Neural cell (in vitro differentiated cells): ENCODE measurements around the gene CBL. TPM values are rescaled to one million over a fixed set of nuclear protein-coding genes. Genes with fewer than 3 reads are reported as not detected.

Source experiments
- H2AFZ ChIP-seq: fragments of 200-600, 300-800 bp; sonication (generic), shearing (Covaris generic); 2 replicates; pipeline ENCODE4 v1.6.0; 2014; ENCODE audit warnings: low read depth, mild to moderate bottlenecking, antibody characterized with exemption, low read length, moderate library complexity
- H3F3A ChIP-seq: fragments of 200-600 bp; shearing (Covaris generic); 2 replicates; pipeline ENCODE4 v1.6.1; 2016; ENCODE audit warnings: mild to moderate bottlenecking, moderate library complexity, mixed read lengths, antibody characterized with exemption, low read length; ENCODE audit not compliant: insufficient read depth, poor library complexity, severe bottlenecking
- H3K27ac ChIP-seq: fragments of 200-600, 300-800 bp; sonication (generic), shearing (Covaris generic); 2 replicates; pipeline ENCODE4 v1.5.1; 2014; ENCODE audit warnings: mild to moderate bottlenecking, low read length, moderate library complexity
- H3K27me3 ChIP-seq: fragments of 300-800, 200-600 bp; sonication (generic), shearing (Covaris generic); 2 replicates; pipeline ENCODE4 v1.6.0; 2014; ENCODE audit warnings: mild to moderate bottlenecking, low read depth, low read length, moderate library complexity; ENCODE audit not compliant: insufficient read depth
- H3K36me3 ChIP-seq: fragments of 300-800, 200-600 bp; sonication (generic), shearing (Covaris generic); 2 replicates; pipeline ENCODE4 v1.5.1; 2014; ENCODE audit warnings: mild to moderate bottlenecking, antibody characterized with exemption, low read length, moderate library complexity; ENCODE audit not compliant: insufficient read depth
- H3K4me2 ChIP-seq: fragments of 300-800, 200-600 bp; sonication (generic), shearing (Covaris generic); 2 replicates; pipeline ENCODE4 v1.6.0; 2014; ENCODE audit warnings: mild to moderate bottlenecking, low read length
- H3K4me3 ChIP-seq: fragments of 300-800, 200-600 bp; sonication (generic), shearing (Covaris generic); 2 replicates; pipeline ENCODE4 v1.5.1; 2014; ENCODE audit warnings: mild to moderate bottlenecking, low read length, moderate library complexity
- H3K79me2 ChIP-seq: fragments of 200-600 bp; shearing (Covaris generic); replicated peaks from 2 replicates; pipeline ENCODE4 v1.6.0; 2014; ENCODE audit warnings: mild to moderate bottlenecking, low read length, moderate library complexity; ENCODE audit not compliant: insufficient read depth
- H3K9ac ChIP-seq: fragments of 300-800, 200-600 bp; sonication (generic), shearing (Covaris generic); 2 replicates; pipeline ENCODE4 v1.6.1; 2016; ENCODE audit warnings: mild to moderate bottlenecking, low read length, mixed read lengths
- H3K9me2 ChIP-seq: fragments of 200-600 bp; shearing (Covaris generic); 2 replicates; pipeline ENCODE4 v1.6.1; 2016; ENCODE audit warnings: mild to moderate bottlenecking, low read length, mixed read lengths; ENCODE audit not compliant: insufficient read depth
- H3K9me3 ChIP-seq: fragments of 200-600, 300-800 bp; sonication (generic), shearing (Covaris generic); 2 replicates; pipeline ENCODE4 v1.6.1; 2016; ENCODE audit warnings: mild to moderate bottlenecking, mixed run types, low read length, moderate library complexity, mixed read lengths
- H4K20me1 ChIP-seq: fragments of 200-600 bp; shearing (Covaris generic); 2 replicates; pipeline ENCODE4 v1.6.1; 2016; ENCODE audit warnings: mild to moderate bottlenecking, mixed run types; ENCODE audit not compliant: insufficient read depth
- EP300 ChIP-seq: fragments of 450-650 bp; conservative IDR thresholded peaks from 2 replicates; pipeline ENCODE4 v1.6.1; 2014; ENCODE audit warnings: antibody characterized with exemption, mild to moderate bottlenecking, moderate library complexity; ENCODE audit not compliant: poor library complexity, severe bottlenecking
- EZH2 ChIP-seq: fragments of 200-600, 300-800 bp; shearing (Covaris generic), sonication (generic); IDR thresholded peaks from 2 replicates; pipeline ENCODE4 v1.6.1; 2014; ENCODE audit warnings: antibody characterized with exemption, low read length, borderline replicate concordance, mild to moderate bottlenecking; ENCODE audit not compliant: insufficient read depth, poor library complexity, severe bottlenecking
- MXI1 ChIP-seq: fragments of 450-650 bp; conservative IDR thresholded peaks from 2 replicates; pipeline ENCODE4 v1.6.1; 2014; ENCODE audit warnings: antibody characterized with exemption, mild to moderate bottlenecking; ENCODE audit not compliant: poor library complexity, severe bottlenecking
- POLR2AphosphoS5 ChIP-seq: IDR thresholded peaks from 2 replicates; pipeline ENCODE4 v1.6.1; 2012
- RAD21 ChIP-seq: fragments of 450-650 bp; conservative IDR thresholded peaks from 2 replicates; pipeline ENCODE4 v1.6.1; 2014; ENCODE audit warnings: antibody characterized with exemption, mild to moderate bottlenecking, moderate library complexity
- SMC3 ChIP-seq: fragments of 450-650 bp; conservative IDR thresholded peaks from 2 replicates; pipeline ENCODE4 v1.6.1; 2014; ENCODE audit warnings: antibody characterized with exemption, mild to moderate bottlenecking, moderate library complexity; ENCODE audit not compliant: poor library complexity
- TAF1 ChIP-seq: IDR thresholded peaks from 2 replicates; pipeline ENCODE4 v1.6.1; 2012; ENCODE audit warnings: low read depth
- polyA minus RNA-seq: library from RNA; depleted of rRNA, polyadenylated mRNA; stranded (reverse); fragments of >200 nt; gene quantifications from 2 replicates; pipeline ENCODE4 v1.2.3, GENCODE V29; 2014
- polyA plus RNA-seq: library from polyadenylated mRNA; depleted of rRNA; stranded (reverse); fragments of >200 nt; gene quantifications from 2 replicates; pipeline ENCODE4 v1.2.3, GENCODE V29; 2014
- TF ChIP-seq, protein P1 (sequence below): fragments of 450-650 bp; IDR thresholded peaks from 2 replicates; pipeline ENCODE4 v1.5.1; 2014; ENCODE audit warnings: antibody characterized with exemption, mild to moderate bottlenecking, moderate library complexity; ENCODE audit not compliant: poor library complexity, severe bottlenecking
- TF ChIP-seq, protein P2 (sequence below): IDR thresholded peaks from 2 replicates; pipeline ENCODE4 v1.6.1; 2012; ENCODE audit warnings: borderline replicate concordance

CBL gene
- polyA plus RNA-seq (10.5 and 10.7 TPM in 2 replicates), polyA minus RNA-seq (24.3 and 32.2 TPM in 2 replicates)

DNA sequence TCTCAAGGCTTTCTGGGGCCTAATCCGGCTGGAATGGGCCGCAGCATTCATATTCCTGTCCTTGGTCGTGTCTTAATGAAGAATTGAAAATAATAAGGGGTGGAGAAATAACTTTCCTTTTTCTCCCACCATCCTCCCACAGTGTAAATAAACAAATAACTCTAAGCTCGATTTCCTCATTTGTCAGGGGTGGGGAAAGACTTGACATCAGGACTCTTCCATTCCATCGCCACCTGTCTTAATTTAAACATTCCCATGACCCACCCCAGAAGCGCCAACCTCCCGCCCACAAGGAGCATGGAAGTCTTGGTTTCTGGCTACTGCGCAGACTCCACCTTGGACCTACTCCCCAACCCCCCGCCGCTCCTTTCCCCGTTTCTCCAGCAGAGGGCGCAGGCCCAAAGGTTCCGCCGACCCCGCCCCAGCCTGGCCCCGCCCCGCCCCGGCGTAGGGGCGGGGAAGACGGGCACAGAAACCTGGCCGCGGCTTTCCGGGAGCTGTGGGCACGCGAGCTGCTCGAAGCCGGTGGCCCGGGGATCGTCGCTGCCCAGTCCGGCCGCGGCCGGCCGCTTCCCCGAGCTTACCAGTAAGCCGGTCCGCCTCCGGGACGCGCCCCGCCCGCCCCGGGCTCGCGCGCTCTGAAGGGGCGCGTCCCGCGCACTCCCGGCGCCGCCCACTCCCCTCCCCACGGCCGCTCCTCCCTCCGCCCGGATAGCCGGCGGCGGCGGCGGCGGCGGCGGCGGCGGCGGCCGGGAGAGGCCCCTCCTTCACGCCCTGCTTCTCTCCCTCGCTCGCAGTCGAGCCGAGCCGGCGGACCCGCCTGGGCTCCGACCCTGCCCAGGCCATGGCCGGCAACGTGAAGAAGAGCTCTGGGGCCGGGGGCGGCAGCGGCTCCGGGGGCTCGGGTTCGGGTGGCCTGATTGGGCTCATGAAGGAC, at the start of gene CBL:
TSS of gene CBL (plus strand) at position 766 of the 937 bp plus-strand sequence. CDS start at position 845, 79 bp downstream.
- peaks cover 41% of the 10 kb centered on the region for H3K79me2 ChIP-seq
- peak; percentile 60 for TF ChIP-seq RAD21
- TF ChIP-seq POLR2AphosphoS5 = peak; percentile 63
- TF ChIP-seq, protein P1, sequence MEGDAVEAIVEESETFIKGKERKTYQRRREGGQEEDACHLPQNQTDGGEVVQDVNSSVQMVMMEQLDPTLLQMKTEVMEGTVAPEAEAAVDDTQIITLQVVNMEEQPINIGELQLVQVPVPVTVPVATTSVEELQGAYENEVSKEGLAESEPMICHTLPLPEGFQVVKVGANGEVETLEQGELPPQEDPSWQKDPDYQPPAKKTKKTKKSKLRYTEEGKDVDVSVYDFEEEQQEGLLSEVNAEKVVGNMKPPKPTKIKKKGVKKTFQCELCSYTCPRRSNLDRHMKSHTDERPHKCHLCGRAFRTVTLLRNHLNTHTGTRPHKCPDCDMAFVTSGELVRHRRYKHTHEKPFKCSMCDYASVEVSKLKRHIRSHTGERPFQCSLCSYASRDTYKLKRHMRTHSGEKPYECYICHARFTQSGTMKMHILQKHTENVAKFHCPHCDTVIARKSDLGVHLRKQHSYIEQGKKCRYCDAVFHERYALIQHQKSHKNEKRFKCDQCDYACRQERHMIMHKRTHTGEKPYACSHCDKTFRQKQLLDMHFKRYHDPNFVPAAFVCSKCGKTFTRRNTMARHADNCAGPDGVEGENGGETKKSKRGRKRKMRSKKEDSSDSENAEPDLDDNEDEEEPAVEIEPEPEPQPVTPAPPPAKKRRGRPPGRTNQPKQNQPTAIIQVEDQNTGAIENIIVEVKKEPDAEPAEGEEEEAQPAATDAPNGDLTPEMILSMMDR = peak; percentile 86
- no peak for TF ChIP-seq EP300
- TF ChIP-seq, protein P2, sequence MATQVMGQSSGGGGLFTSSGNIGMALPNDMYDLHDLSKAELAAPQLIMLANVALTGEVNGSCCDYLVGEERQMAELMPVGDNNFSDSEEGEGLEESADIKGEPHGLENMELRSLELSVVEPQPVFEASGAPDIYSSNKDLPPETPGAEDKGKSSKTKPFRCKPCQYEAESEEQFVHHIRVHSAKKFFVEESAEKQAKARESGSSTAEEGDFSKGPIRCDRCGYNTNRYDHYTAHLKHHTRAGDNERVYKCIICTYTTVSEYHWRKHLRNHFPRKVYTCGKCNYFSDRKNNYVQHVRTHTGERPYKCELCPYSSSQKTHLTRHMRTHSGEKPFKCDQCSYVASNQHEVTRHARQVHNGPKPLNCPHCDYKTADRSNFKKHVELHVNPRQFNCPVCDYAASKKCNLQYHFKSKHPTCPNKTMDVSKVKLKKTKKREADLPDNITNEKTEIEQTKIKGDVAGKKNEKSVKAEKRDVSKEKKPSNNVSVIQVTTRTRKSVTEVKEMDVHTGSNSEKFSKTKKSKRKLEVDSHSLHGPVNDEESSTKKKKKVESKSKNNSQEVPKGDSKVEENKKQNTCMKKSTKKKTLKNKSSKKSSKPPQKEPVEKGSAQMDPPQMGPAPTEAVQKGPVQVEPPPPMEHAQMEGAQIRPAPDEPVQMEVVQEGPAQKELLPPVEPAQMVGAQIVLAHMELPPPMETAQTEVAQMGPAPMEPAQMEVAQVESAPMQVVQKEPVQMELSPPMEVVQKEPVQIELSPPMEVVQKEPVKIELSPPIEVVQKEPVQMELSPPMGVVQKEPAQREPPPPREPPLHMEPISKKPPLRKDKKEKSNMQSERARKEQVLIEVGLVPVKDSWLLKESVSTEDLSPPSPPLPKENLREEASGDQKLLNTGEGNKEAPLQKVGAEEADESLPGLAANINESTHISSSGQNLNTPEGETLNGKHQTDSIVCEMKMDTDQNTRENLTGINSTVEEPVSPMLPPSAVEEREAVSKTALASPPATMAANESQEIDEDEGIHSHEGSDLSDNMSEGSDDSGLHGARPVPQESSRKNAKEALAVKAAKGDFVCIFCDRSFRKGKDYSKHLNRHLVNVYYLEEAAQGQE = peak; percentile 60
- TF ChIP-seq MXI1 = peak; percentile 65
- no peak for TF ChIP-seq EZH2
- TF ChIP-seq TAF1 = peak; percentile 1
- peak; percentile 80 for TF ChIP-seq SMC3
- H3F3A ChIP-seq = no peaks in the 10 kb centered on the region
- H2AFZ ChIP-seq = peak within 1 kb of the TSS; percentile 85
- H3K27ac ChIP-seq = peak within 1 kb of the TSS; percentile 91
- H3K9ac ChIP-seq = peak within 1 kb of the TSS; percentile 92
- no peaks in the 10 kb centered on the region for H3K27me3 ChIP-seq
- no peaks in the 10 kb centered on the region for H3K9me2 ChIP-seq
- no peaks in the 10 kb centered on the region for H3K36me3 ChIP-seq
- no peaks in the 10 kb centered on the region for H4K20me1 ChIP-seq
- H3K4me2 ChIP-seq = peak within 1 kb of the TSS; percentile 81
- peak within 1 kb of the TSS; percentile 95 for H3K4me3 ChIP-seq
- no peaks in the 10 kb centered on the region for H3K9me3 ChIP-seq

DNA sequence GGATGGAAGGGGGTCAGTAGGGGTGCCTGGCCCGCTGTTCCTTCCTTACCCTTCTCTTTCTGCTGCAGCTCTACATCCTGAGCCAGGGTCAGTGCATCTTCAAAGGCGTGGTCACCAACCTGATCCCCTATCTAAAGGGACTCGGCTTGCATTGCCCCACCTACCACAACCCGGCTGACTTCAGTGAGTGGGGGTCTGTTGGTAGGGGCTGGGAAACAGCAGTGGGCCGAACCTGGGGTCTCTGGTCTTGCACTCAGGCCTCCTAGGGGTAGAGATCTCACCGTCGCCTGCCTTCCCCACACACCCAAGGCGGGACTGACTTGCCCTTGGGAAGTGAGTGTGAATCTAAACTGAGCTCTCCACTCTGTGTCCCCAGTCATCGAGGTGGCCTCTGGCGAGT, 49.6 kb upstream of the CBL start:
- no peak for TF ChIP-seq SMC3
- TF ChIP-seq, protein P1 = no peak
- TF ChIP-seq RAD21 = no peak
- TF ChIP-seq MXI1 = no peak
- TF ChIP-seq, protein P2 = no peak
- TF ChIP-seq TAF1 = no peak
- no peak for TF ChIP-seq EP300
- no peak for TF ChIP-seq EZH2
- Histone ChIP-seq H4K20me1 (no peaks in the 10 kb centered on the region), H3K27ac (no peak overlapping the region), H3F3A (no peaks in the 10 kb centered on the region), H3K27me3 (no peaks in the 10 kb centered on the region), H3K36me3 (no peaks in the 10 kb centered on the region), H3K9ac (no peak overlapping the region), H2AFZ (no peak overlapping the region), H3K79me2 (no peaks in the 10 kb centered on the region), H3K4me3 (no peak overlapping the region), H3K4me2 (no peak overlapping the region), H3K9me2 (no peaks in the 10 kb centered on the region), H3K9me3 (no peaks in the 10 kb centered on the region)
